22Rv1 (cell line): ENCODE measurements around the gene TEX28.

Source experiments
- ZFX ChIP-seq: fragments of 450-650 bp; IDR thresholded peaks from 2 replicates; pipeline ENCODE4 v1.6.1; 2017; ENCODE audit warnings: antibody characterized with exemption, borderline replicate concordance
- TF ChIP-seq, protein P1 (sequence below): fragments of 450-650 bp; IDR thresholded peaks from 2 replicates; pipeline ENCODE4 v1.5.1; 2017; ENCODE audit warnings: mild to moderate bottlenecking

DNA sequence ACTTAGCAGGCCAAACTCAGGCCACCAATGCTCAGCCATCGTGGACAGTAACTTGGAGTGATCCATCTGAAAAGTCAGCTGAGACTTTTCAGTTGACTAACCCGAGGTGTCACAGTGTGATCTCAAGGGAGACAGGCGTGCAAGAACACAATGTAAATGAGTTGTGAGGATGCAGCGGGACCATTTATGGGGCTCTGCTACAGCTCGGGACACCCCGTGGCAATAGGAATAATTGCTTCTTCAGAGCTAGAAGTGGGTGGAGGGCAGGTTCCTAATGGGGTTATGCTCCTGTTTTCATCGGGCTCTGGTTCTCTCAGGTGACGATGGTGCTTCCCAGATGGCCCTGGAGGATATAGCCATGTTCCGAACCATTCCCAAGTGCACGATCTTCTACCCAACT lies 28.0 kb upstream of the TEX28 start:
- TF ChIP-seq, protein P1, sequence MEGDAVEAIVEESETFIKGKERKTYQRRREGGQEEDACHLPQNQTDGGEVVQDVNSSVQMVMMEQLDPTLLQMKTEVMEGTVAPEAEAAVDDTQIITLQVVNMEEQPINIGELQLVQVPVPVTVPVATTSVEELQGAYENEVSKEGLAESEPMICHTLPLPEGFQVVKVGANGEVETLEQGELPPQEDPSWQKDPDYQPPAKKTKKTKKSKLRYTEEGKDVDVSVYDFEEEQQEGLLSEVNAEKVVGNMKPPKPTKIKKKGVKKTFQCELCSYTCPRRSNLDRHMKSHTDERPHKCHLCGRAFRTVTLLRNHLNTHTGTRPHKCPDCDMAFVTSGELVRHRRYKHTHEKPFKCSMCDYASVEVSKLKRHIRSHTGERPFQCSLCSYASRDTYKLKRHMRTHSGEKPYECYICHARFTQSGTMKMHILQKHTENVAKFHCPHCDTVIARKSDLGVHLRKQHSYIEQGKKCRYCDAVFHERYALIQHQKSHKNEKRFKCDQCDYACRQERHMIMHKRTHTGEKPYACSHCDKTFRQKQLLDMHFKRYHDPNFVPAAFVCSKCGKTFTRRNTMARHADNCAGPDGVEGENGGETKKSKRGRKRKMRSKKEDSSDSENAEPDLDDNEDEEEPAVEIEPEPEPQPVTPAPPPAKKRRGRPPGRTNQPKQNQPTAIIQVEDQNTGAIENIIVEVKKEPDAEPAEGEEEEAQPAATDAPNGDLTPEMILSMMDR: no peak
- TF ChIP-seq ZFX: no peak
